Left ventricle myocardium inferior (tissue), 1 donor: Measurements from ENCODE around the gene LPXN. TPM values are rescaled to one million over a fixed set of nuclear protein-coding genes. Genes with fewer than 3 reads are reported as not detected.
A peak's percentile ranks its signal among the peaks of the same experiment; 100 is the strongest.

Experiments
- DNase-seq: peaks from one replicate; pipeline ENCODE4 v3.0.0-alpha.2; 2020
- H3K27ac ChIP-seq: fragments of 200-600 bp; replicated peaks from 2 replicates; pipeline ENCODE4 v1.8.0; 2021
- H3K27me3 ChIP-seq: fragments of 200-600 bp; 2 replicates; pipeline ENCODE4 v1.8.0; 2021; ENCODE audit warnings: low read depth
- H3K36me3 ChIP-seq: fragments of 200-600 bp; 2 replicates; pipeline ENCODE4 v1.8.0; 2021
- H3K4me1 ChIP-seq: fragments of 200-600 bp; 2 replicates; pipeline ENCODE4 v1.8.0; 2021
- H3K4me3 ChIP-seq: fragments of 200-600 bp; 2 replicates; pipeline ENCODE4 v1.8.0; 2021; ENCODE audit warnings: mild to moderate bottlenecking, moderate library complexity
- H3K9me3 ChIP-seq: fragments of 200-600 bp; replicated peaks from 2 replicates; pipeline ENCODE4 v1.8.0; 2021
- intact Hi-C: fragments of 100-400 bp; cut with micrococcal nuclease; formaldehyde crosslinking; loops from one replicate; pipeline ENCODE4 v1.11.0; 2022
- long read RNA-seq: library from polyadenylated mRNA; unstranded; transcript quantifications from one replicate; pipeline ENCODE4 v2.0.0, GENCODE V29; 2021
- total RNA-seq: library from RNA; stranded (reverse); fragmentation: NEBNext Ultra II Directional; extraction: Animal tissue kit (Norgen Biotek cat#: 25700); gene quantifications from one replicate; pipeline ENCODE4 v1.2.1, GENCODE V29; 2021
- TF ChIP-seq, protein P1 (sequence below): fragments of 200-600 bp; IDR thresholded peaks from 2 replicates; pipeline ENCODE4 v1.8.0; 2021; ENCODE audit warnings: antibody characterized with exemption, mild to moderate bottlenecking, borderline replicate concordance
- donor health status: DM: no; HTN: yes; CAD: no; lungs with severe emphysema.

LPXN gene
- 4.4 TPM for total RNA-seq
- long read RNA-seq, partial matches to known transcripts, result 0 of 2 reads
- long read RNA-seq, other reads (novel, unspliced or antisense), result 2 of 2 reads

DNA sequence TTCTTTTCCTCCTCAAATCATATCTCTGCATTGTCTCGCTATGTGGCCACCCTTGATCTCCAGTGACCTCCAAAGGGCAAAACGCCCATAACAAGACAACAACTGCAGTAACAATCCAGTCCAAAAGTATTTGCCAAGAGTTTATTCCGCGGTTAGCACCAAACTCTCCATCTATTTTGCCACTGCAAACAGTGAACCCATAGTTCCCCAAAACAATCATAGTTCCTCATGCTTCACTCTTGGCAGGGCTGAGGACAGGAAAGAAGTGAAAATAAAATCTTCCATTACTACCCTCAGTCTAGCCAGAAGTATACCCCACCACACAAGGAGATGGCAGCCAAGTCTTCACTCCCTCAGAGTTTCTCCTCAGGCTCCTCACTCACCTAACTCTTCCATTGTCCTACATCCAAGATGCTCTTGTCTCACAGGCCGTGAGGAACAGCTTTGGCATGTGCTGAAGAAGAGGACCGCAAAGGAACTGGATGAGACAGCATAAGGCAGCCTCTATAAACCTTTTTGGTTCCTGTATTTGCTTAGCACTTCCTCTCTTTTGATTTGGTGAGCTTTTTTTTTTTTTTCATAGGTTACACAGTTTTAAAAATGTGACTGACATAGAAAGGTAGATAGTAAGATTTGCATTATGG lies at the start of gene LPXN:
Gene LPXN (minus strand): TSS at position 480 of the 644 bp plus-strand sequence. CDS start 84 bp downstream, at position 396.
- Histone ChIP-seq H3K27me3 (no peaks in the 10 kb centered on the region), H3K9me3 (no peaks in the 10 kb centered on the region), H3K36me3 (no peaks in the 10 kb centered on the region), H3K4me3 (peak within 1 kb of the TSS; percentile 95), H3K4me1 (peaks cover 65% of the 10 kb centered on the region), H3K27ac (peak within 1 kb of the TSS; percentile 96)
- no peak for DNase-seq
- intact Hi-C loops, result no loop called here
- TF ChIP-seq, protein P1, sequence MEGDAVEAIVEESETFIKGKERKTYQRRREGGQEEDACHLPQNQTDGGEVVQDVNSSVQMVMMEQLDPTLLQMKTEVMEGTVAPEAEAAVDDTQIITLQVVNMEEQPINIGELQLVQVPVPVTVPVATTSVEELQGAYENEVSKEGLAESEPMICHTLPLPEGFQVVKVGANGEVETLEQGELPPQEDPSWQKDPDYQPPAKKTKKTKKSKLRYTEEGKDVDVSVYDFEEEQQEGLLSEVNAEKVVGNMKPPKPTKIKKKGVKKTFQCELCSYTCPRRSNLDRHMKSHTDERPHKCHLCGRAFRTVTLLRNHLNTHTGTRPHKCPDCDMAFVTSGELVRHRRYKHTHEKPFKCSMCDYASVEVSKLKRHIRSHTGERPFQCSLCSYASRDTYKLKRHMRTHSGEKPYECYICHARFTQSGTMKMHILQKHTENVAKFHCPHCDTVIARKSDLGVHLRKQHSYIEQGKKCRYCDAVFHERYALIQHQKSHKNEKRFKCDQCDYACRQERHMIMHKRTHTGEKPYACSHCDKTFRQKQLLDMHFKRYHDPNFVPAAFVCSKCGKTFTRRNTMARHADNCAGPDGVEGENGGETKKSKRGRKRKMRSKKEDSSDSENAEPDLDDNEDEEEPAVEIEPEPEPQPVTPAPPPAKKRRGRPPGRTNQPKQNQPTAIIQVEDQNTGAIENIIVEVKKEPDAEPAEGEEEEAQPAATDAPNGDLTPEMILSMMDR, result no peak

DNA sequence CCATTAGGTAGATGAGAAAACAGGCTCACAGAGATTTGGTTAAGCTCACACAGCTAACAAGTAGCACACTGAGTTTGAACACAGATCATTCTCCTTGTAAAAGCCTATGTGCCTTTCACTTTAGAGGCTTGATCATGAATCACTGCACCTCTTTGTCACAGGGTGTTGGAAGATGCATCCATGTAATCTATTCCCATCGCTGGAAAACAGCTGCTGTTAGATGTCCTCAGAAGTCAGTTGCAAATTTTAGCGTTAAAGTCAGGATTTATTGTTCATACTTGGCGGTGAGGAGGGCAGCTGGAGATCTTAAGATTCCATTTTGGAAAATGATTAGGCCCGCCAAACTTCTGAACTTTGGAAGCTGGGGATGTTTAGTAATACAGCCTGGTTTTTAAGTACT lies 49.4 kb upstream of the LPXN start:
- no peak overlapping the region for H3K27ac ChIP-seq
- TF ChIP-seq, protein P1, result no peak
- no peak overlapping the region for H3K4me3 ChIP-seq
- H3K36me3 ChIP-seq, result peaks cover 49% of the 10 kb centered on the region
- intact Hi-C loops, result no loop called here
- no peaks in the 10 kb centered on the region for H3K27me3 ChIP-seq
- DNase-seq, result no peak
- peaks cover 43% of the 10 kb centered on the region for H3K4me1 ChIP-seq
- H3K9me3 ChIP-seq, result no peaks in the 10 kb centered on the region

- no peak for DNase-seq
- intact Hi-C loops, result no loop called here
- Histone ChIP-seq H3K4me3 (no peak within 1 kb of the TSS), H3K4me1 (peaks cover 50% of the 10 kb centered on the region), H3K27ac (peak within 1 kb of the TSS; percentile 18), H3K27me3 (no peaks in the 10 kb centered on the region), H3K36me3 (peaks cover 77% of the 10 kb centered on the region), H3K9me3 (no peaks in the 10 kb centered on the region)
- TF ChIP-seq, protein P1, result no peak
Measured at GRCh38 chr11:58622344-58622743, 46.7 kb upstream of the LPXN start, which contains the start of gene CNTF. CNTF (plus strand) TSS chr11:58622665; CDS start chr11:58622753, 88 bp downstream.

- H3K27ac ChIP-seq, result peak overlapping the region; percentile 18
- DNase-seq, result no peak
- peaks cover 83% of the 10 kb centered on the region for H3K36me3 ChIP-seq
- no peaks in the 10 kb centered on the region for H3K27me3 ChIP-seq
- intact Hi-C loops, result no loop called here
- no peaks in the 10 kb centered on the region for H3K9me3 ChIP-seq
- TF ChIP-seq, protein P1, result no peak
- H3K4me1 ChIP-seq, result peaks cover 51% of the 10 kb centered on the region
- H3K4me3 ChIP-seq, result no peak overlapping the region
Measured at GRCh38 chr11:58621586-58622262, 46.1 kb upstream of the LPXN start.

- Histone ChIP-seq H3K27ac (peak overlapping the region; percentile 66), H3K9me3 (no peaks in the 10 kb centered on the region), H3K4me3 (no peak overlapping the region), H3K27me3 (no peaks in the 10 kb centered on the region), H3K36me3 (peaks cover 94% of the 10 kb centered on the region), H3K4me1 (peaks cover 63% of the 10 kb centered on the region)
- DNase-seq, result no peak
- intact Hi-C loops, result no loop called here
- TF ChIP-seq, protein P1, result peak; percentile 43
Measured at GRCh38 chr11:58617976-58618557, 42.4 kb upstream of the LPXN start.
